Measurements from ENCODE around the gene CFAP97.
A peak's percentile ranks its signal among the peaks of the same experiment; 100 is the strongest.
"Not testable (repeated sequence)": the region's sequence is repeated elsewhere in the genome, so short reads cannot be mapped to it uniquely, and the experiment has no call there.

CFAP97 gene

GRCh38 chr4:185137233-185137925 is 66.4 kb downstream of the CFAP97 start:
- DNase-seq = no peak

- DNase-seq = peak in 1 of 2 experiments; percentile 28
Observed at GRCh38 chr4:185134307-185134869, 69.4 kb downstream of the CFAP97 start.

GRCh38 chr4:185128272-185129119 is 75.3 kb downstream of the CFAP97 start:
- DNase-seq = peak in 1 of 2 experiments; percentile 31

- DNase-seq = peak in 1 of 2 experiments; percentile 16
Observed at GRCh38 chr4:185127021-185127925, 76.5 kb downstream of the CFAP97 start.

- DNase-seq = no peak
Observed at GRCh38 chr4:185124006-185124405, 79.8 kb downstream of the CFAP97 start.

GRCh38 chr4:185122681-185123345 is 81.0 kb downstream of the CFAP97 start:
- peak in 1 of 2 experiments; percentile 1 for DNase-seq

GRCh38 chr4:185120631-185120946 is 83.2 kb downstream of the CFAP97 start:
- DNase-seq = no peak

- DNase-seq = no peak
Observed at GRCh38 chr4:185119927-185120630, 83.7 kb downstream of the CFAP97 start.

- not testable (repeated sequence) for DNase-seq
Observed at GRCh38 chr4:185119467-185119866, 84.3 kb downstream of the CFAP97 start.

GRCh38 chr4:185118876-185119275 is 84.9 kb downstream of the CFAP97 start:
- DNase-seq = no peak

- no peak for DNase-seq
Observed at GRCh38 chr4:185117300-185117934, 86.4 kb downstream of the CFAP97 start.

- peak; percentile 81 to 88 for DNase-seq
Observed at GRCh38 chr4:185115827-185116232, 88.0 kb downstream of the CFAP97 start.

GRCh38 chr4:185113340-185113739 is 90.5 kb downstream of the CFAP97 start:
- no peak for DNase-seq

GRCh38 chr4:185112104-185112503 is 91.7 kb downstream of the CFAP97 start:
- no peak for DNase-seq

GRCh38 chr4:185110375-185110823 is 93.4 kb downstream of the CFAP97 start:
- DNase-seq = no peak

- no peak for DNase-seq
Observed at GRCh38 chr4:185109736-185110135, 94.1 kb downstream of the CFAP97 start.
